GM20431 (cell line): ENCODE results near the gene IQGAP3.
"Not testable (repeated sequence)": the region's sequence is repeated elsewhere in the genome, so short reads cannot be mapped to it uniquely, and the experiment has no call there.

Source experiments
- in situ Hi-C: fragments of 300-500 bp; cut with MseI, MboI; formaldehyde crosslinking; loops from one replicate; pipeline ENCODE4 v1.15.0; 2020; ENCODE audit warnings: low sequenced_read_pairs; ENCODE audit not compliant: unreplicated experiment

Gene IQGAP3

DNA sequence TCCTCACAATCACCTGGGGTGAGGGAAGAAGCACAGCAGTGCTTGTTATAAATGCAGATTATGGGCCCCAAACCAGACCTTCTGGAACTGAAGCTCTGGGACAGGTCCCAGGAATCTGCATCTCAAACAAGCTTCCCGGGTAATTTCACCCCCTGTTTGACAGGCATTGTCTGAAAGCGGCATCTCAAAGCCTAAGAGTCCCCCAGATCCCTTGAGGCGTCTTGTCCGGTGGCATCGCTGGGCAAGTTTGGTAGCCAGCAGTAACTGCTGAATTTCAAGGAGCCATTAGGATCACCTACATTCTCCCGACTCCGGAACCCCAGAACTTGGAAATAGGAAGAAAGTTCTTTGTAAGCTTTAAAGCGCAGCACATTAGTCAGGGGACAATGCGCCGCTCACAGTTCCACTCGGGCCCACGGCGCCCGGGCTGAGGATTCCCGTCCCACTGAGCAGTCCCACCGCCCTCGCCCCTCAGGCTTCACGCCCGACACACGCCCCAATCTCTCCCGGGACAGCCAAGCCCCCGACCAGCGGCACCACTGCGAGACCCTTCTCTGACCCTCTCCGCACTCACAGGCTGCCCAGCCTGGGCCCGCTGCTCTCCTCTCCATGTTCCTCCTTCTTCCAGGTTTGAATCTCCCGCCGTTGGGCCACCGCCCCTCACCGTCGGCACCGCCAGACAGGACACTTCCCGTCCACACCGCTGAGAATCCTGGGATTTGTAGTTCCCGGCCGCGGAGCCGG, at the start of gene IQGAP3:
TSS of gene IQGAP3 (minus strand) at position 647 of the 744 bp plus-strand sequence. CDS start at position 611, 36 bp downstream.
- in situ Hi-C loops: no loop called here

- in situ Hi-C loops: no loop called here
Measured at GRCh38 chr1:156619582-156619955, 47.2 kb upstream of the IQGAP3 start.

DNA sequence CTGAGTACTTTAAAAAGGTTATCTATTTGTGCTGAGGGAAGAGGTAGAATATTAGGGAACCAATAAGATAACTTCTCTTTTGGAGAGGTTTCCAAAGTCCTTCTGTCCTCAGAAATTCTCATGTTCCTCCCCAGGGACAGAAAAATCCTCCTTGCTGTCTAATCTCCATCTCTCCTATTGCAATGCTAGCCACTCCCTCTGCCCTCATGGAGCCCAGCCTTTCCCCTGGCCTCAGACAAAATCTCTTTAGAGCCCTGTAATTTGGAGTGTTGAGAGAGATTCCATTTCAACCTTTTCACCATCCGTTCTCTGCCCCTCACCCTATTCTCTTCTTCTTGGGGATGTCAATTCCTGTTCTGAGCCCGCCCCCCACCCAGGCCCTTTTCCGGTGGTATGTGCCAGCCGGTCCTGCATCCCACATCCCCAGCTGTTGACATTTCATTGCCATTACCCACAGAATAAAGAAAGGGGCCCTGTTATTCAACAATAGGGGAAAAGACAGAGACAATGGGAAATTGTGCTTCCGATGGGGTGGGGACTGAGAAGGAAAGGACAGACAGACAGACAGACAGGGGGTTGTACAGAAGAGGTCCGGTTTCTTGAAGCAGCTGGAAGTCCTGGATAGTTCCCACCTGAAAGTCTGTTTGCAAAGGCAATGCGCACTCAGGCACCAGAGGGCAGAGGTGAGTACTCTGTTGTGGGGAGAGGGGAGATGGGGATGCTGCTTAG, 46.7 kb upstream of the IQGAP3 start, which contains the start of gene HAPLN2:
TSS of gene HAPLN2 (plus strand) at position 563 of the 729 bp plus-strand sequence. CDS start 4,076 bp downstream, outside the sequence.
- in situ Hi-C loops: no loop called here

DNA sequence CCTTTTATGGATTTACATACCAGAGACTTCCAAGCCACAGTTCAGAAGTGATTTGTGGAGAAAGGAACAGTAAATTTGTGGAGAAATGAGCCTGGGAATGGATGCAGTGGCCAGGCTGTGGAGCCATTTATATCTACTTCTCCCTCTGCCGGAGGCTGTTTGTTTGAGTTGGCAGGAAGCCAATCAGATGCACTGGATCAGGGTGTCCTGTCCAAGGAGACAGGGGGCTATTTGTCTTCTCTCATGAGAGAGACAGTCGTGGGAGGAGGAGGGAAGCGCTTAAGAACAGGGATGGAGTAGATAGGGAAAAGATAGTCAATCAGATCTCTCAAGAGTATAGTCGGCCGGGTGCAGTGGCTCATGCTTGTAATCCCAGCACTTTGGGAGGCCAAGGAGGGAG, 44.1 kb upstream of the IQGAP3 start:
- in situ Hi-C loops: no loop called here

DNA sequence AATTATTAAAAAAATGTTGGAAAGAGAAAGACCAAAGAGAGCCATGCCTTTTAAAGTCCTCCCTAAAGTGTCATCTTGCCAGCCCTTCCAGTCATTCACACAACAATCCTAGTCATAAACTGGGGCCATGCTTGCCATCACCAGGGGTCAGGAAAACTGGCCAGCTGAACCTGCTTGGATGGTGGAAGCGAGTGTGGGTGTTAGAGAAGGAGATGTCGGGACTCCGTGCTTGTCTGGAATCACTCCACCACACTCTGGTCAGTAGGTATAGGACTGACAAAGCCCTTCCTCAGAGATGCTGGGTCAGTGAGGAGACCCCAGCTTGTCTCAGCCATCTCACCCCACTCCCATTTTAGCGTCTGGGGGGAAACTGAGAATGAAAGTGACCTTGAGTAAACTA, 43.6 kb upstream of the IQGAP3 start:
- in situ Hi-C loops: no loop called here

DNA sequence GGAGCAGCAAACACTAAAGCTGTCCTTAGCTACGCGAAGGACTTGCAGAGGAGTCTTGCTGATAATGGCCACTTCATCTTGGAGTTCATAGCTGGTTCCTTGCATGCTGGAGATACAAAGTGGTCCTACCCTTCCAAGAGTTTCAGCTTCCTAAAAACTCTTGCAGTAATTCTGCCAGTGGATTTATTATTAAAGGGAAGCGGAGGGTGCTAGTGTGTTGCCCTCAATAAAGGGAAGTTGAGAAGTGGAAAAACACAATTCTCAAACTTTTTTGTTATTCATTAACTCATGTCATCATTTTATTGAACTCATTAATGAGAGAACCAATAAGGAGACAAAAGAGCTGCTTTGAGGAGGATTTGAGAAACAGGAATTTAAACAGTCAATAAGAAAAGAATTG, 40.3 kb upstream of the IQGAP3 start:
- in situ Hi-C loops: no loop called here

GRCh38 chr1:156610072-156610471, 37.7 kb upstream of the IQGAP3 start:
- in situ Hi-C loops: not testable (repeated sequence)

GRCh38 chr1:156608981-156609380, 36.6 kb upstream of the IQGAP3 start:
- in situ Hi-C loops: no loop called here

DNA sequence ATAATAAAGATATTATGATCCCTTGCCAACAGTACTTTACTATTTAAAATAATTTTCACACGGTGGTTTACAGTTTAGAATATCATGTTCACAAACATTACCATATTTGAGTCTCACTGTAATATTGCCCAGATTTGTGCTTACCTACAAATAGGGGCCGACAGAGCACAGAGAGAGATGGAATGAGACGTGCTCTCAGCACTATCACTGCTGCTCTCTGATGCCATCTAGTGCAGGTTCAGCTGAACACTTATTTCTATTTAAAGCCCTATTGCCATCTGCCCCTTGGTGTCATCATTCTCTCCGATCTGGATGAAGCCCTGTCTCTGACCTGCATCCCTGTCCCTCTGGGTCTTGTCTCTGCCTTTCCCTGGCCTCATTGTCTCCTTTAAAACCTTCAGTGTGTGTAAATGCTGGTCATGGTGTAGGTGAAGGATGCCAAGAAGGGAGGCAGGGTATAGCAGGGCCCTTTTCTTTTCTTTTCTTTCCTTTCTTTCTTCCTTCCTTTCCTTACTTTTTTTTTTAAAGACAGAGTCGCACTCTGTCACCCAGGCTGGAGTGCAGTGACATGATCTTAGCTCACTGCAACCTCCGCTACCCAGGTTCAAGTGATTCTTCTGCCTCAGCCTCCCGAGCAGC, 35.8 kb upstream of the IQGAP3 start:
- in situ Hi-C loops: no loop called here

DNA sequence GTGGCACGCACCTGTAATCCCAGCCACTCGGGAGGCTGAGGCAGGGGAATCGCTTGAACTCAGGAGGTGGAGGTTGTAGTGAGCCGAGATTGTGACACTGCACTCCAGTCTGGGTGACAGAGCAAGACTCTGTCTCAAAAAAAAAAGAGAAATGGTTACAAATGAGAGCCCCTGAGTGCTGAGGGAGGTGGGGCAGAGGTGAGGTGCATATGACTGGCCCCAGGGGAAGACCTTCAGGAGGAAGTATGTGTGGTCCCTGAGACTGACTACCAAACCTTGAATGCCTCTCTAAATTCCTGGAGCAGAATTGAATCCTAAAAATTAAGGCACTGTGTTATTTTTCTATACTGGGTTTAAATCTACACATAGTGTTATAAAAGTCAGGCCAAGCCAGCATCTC, 35.0 kb upstream of the IQGAP3 start:
- in situ Hi-C loops: not testable (repeated sequence)

- in situ Hi-C loops: no loop called here
Measured at GRCh38 chr1:156602557-156602993, 30.2 kb upstream of the IQGAP3 start.

DNA sequence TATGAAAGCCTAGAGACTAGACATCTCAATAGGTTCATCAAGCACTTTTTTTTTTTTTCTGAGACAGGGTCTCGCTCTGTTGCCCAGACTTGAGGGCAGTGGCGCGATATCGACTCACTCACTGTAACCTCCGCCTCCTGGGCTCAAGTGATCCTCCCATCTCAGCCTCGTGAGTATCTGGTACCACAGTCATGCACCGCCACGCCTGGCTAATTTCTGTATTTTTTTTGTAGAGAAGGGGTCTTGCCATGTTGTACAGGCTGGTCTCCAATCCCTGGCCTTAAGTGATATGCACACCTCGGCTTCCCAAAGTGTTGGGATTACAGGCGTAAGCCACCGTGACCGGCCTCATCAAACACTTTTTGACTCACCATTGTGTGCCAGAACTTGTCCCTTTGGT, 29.5 kb upstream of the IQGAP3 start:
- in situ Hi-C loops: no loop called here

- in situ Hi-C loops: no loop called here
Measured at GRCh38 chr1:156601122-156601830, 28.9 kb upstream of the IQGAP3 start, which contains the start of gene GPATCH4. Gene GPATCH4, minus strand, starts transcription at chr1:156601479.

DNA sequence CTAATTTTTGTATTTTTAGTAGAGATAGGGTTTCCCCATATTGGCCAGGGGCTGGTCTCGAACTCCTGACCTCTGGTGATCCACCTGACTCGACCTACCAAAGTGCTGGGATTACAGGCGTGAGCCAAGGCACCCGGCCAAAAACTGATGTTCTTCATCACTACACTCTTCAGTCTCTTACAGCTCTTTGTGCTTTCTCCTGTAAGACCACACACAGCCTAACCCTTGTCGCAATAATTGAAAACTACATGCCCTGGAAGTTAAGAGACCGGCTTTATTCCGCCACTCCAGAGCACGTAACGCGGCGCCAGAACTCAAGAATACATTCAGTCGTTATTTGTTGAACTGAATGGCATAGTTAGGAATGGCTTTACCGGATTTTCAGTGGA, 28.4 kb upstream of the IQGAP3 start:
- in situ Hi-C loops: no loop called here

GRCh38 chr1:156599811-156600210, 27.4 kb upstream of the IQGAP3 start:
- in situ Hi-C loops: no loop called here

DNA sequence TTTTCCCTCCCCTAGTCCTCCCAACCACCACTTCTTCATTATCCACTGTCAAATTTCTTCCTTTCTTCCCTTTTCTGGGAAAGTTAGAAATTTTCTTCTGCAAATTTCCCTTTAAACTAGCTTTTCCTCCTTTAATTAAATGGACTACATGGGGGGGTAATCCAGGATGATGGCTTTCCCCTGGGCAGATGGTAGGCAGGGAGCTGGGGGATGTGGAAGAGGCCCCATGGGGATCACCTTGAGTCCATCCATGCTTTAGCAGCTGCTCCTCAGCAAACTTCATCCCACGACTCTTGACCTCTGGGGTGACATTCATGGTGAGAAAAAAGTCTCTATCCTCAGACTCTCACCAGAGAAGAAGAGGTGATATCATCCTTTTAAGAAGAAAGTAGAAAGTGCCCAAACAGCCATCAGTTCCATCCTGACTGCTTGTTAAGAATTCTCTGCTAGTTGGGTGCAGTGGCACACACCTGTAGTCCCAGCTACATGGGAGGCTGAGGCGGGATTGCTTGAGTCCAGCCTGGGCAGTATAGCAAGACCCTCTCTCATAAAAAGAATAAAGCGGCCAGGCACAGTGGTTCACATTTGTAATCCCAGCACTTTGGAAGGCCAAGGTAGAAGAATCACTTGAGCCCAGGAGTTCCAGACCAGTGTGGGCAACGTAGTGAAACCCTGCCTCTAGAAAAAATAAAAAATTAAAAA, 26.5 kb upstream of the IQGAP3 start:
- in situ Hi-C loops: no loop called here

- in situ Hi-C loops: no loop called here
Measured at GRCh38 chr1:156598125-156598524, 25.8 kb upstream of the IQGAP3 start.

GRCh38 chr1:156596426-156596825, 24.1 kb upstream of the IQGAP3 start:
- in situ Hi-C loops: no loop called here

DNA sequence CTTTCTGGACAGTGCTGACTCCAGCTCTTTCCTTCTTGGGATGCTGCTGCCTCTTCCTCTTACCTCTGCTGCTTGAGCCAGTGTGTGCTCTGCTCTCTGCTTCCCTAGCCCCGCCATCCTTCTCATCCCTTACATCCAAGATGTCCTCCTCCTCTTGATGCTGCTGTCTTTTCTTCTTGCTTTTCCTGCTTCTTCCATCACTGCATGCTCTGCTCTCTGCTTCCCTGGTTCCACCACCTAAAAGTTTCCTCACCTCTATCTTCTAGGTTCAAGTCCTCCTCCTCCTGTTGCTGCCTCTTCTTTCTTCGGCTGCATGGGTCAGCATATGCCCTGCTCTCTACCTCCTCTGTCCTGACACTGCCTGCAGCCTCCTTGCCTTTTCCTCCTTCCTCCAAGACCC, 22.7 kb upstream of the IQGAP3 start:
- in situ Hi-C loops: no loop called here

- in situ Hi-C loops: no loop called here
Measured at GRCh38 chr1:156594190-156594589, 21.8 kb upstream of the IQGAP3 start.
